Calu3 (cell line): ENCODE data around the gene GDI2. TPM values are rescaled to one million over a fixed set of nuclear protein-coding genes. Genes with fewer than 3 reads are reported as not detected.

Source experiments
- BruUV-seq: library from RNA; stranded (reverse); fragments of 400-500 nt; replicated peaks from 2 replicates; lab custom pipeline; 2021; lab: Mats Ljungman, UMichigan
- CTCF ChIA-PET: fragments of 300-600 bp; sonication (Branson Sonifier 250); formaldehyde crosslinking; loops from one replicate; lab custom pipeline; 2022; ENCODE audit warnings: antibody characterized with exemption; lab: Charles Lee
- DNase-seq: peaks from one replicate; pipeline ENCODE4 v3.0.0; 2022
- H3K27ac Mint-ChIP-seq: one replicate; pipeline ENCODE4 v1.8.0; 2022; ENCODE audit warnings: mixed read lengths; ENCODE audit not compliant: unreplicated experiment
- H3K27me3 Mint-ChIP-seq: one replicate; pipeline ENCODE4 v1.8.0; 2022; ENCODE audit warnings: mixed read lengths; ENCODE audit not compliant: unreplicated experiment
- H3K36me3 Mint-ChIP-seq: one replicate; pipeline ENCODE4 v1.8.0; 2022; ENCODE audit warnings: mild to moderate bottlenecking, moderate library complexity, mixed read lengths; ENCODE audit not compliant: insufficient read depth, unreplicated experiment
- H3K4me1 Mint-ChIP-seq: one replicate; pipeline ENCODE4 v1.8.0; 2022; ENCODE audit warnings: mild to moderate bottlenecking, low read depth, mixed read lengths; ENCODE audit not compliant: unreplicated experiment
- H3K4me3 Mint-ChIP-seq: one replicate; pipeline ENCODE4 v1.8.0; 2022; ENCODE audit warnings: mild to moderate bottlenecking, low read depth, moderate library complexity, mixed read lengths; ENCODE audit not compliant: unreplicated experiment
- H3K9me3 Mint-ChIP-seq: one replicate; pipeline ENCODE4 v1.8.0; 2022; ENCODE audit warnings: low read depth, mixed read lengths; ENCODE audit not compliant: unreplicated experiment
- intact Hi-C: fragments of 100-400 bp; cut with micrococcal nuclease; formaldehyde crosslinking; loops from one replicate; pipeline ENCODE4 v1.10.0; 2022; ENCODE audit not compliant: unreplicated experiment
- total RNA-seq: library from RNA; stranded (reverse); gene quantifications from 2 replicates; pipeline ENCODE4 v1.2.3, GENCODE V29; 2022
- TF ChIP-seq, protein P1 (sequence below): fragments of 200-600 bp; IDR thresholded peaks from one replicate; pipeline ENCODE4 v1.8.0; 2022; ENCODE audit warnings: antibody characterized with exemption; ENCODE audit not compliant: unreplicated experiment

Gene GDI2
- total RNA-seq, 1 experiment from 2014 or later: 215 TPM

DNA sequence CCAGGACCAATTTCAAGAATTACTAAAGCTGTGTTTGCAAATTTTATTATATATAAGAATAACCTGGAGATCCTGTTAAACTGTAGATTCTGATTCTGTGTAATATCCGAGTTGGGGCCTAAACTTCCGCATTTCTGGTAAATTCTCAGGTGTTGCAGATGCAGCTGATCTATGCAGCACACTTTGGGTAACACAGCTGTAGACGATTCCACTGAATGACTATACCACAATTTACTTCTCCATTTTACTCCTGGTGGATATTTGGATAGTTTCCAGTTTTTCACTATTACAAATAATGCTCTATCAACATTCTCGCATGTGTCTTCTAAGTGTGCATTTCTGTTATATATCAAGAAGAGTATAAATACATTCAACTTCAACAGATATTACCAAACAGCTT is 7.5 kb downstream of the GDI2 start:
- CTCF ChIA-PET: no interaction called here
- TF ChIP-seq, protein P1, sequence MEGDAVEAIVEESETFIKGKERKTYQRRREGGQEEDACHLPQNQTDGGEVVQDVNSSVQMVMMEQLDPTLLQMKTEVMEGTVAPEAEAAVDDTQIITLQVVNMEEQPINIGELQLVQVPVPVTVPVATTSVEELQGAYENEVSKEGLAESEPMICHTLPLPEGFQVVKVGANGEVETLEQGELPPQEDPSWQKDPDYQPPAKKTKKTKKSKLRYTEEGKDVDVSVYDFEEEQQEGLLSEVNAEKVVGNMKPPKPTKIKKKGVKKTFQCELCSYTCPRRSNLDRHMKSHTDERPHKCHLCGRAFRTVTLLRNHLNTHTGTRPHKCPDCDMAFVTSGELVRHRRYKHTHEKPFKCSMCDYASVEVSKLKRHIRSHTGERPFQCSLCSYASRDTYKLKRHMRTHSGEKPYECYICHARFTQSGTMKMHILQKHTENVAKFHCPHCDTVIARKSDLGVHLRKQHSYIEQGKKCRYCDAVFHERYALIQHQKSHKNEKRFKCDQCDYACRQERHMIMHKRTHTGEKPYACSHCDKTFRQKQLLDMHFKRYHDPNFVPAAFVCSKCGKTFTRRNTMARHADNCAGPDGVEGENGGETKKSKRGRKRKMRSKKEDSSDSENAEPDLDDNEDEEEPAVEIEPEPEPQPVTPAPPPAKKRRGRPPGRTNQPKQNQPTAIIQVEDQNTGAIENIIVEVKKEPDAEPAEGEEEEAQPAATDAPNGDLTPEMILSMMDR: no peak

DNA sequence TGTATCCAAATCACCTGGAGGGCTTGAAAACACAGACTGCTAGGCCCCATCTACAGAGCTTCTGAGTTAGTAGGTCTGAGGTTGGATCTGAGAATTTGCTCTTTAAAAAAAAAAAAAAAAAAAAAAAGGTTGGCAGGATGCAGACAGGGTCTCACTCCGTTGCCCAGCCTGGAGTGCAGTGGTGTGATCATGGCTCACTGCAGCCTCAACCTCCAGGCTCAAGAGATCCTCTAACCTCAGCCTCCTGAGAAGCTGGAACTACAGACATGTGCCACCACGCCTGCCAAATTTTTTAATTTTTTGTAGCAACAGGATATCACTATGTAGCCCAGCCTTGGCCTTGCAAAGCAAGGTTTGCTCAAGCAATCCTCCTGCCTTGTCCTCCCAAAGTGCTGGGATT is 8.0 kb downstream of the GDI2 start:
- no peaks in the 10 kb centered on the region for H3K27me3 Mint-ChIP-seq
- DNase-seq: no peak
- no peak overlapping the region for H3K4me3 Mint-ChIP-seq
- no peaks in the 10 kb centered on the region for H3K9me3 Mint-ChIP-seq
- peaks cover 22% of the 10 kb centered on the region for H3K4me1 Mint-ChIP-seq
- intact Hi-C loops: no loop called here
- peaks cover 29% of the 10 kb centered on the region for H3K36me3 Mint-ChIP-seq
- TF ChIP-seq, protein P1: no peak
- BruUV-seq: no TSS peak
- H3K27ac Mint-ChIP-seq: no peak overlapping the region
- CTCF ChIA-PET: no interaction called here

More for the DNA sequence above, 7.5 kb downstream of the GDI2 start:
- intact Hi-C loops: no loop called here
- Mint-ChIP-seq H3K9me3 (no peaks in the 10 kb centered on the region), H3K4me3 (no peak overlapping the region), H3K27me3 (no peaks in the 10 kb centered on the region), H3K27ac (no peak overlapping the region), H3K36me3 (peaks cover 29% of the 10 kb centered on the region), H3K4me1 (peaks cover 26% of the 10 kb centered on the region)
- no peak for DNase-seq
- BruUV-seq: no TSS peak

DNA sequence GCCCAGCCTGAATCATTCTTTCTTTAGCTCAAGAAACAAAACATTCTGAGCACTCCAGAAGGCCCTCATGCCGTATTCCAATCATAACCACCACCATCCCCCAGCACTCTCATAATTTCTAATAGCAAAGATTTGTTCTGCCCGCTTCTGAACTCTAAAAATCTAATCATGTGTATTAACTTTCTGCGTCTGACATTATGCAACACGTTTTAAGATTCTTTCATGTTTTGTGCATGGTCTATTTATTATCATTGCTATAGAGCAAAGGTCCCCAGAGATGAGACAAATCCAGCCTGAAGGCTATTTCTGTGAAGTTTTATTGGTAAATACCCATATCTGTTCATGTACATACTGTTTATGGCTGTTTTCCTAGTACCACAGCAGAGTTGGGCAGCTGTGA is 8.8 kb downstream of the GDI2 start:
- H3K27me3 Mint-ChIP-seq: no peaks in the 10 kb centered on the region
- no peak overlapping the region for H3K27ac Mint-ChIP-seq
- H3K4me1 Mint-ChIP-seq: peaks cover 13% of the 10 kb centered on the region
- intact Hi-C loops: no loop called here
- CTCF ChIA-PET: no interaction called here
- TF ChIP-seq, protein P1: no peak
- peaks cover 28% of the 10 kb centered on the region for H3K36me3 Mint-ChIP-seq
- no peak for DNase-seq
- no TSS peak for BruUV-seq
- H3K9me3 Mint-ChIP-seq: no peaks in the 10 kb centered on the region
- H3K4me3 Mint-ChIP-seq: no peak overlapping the region

DNA sequence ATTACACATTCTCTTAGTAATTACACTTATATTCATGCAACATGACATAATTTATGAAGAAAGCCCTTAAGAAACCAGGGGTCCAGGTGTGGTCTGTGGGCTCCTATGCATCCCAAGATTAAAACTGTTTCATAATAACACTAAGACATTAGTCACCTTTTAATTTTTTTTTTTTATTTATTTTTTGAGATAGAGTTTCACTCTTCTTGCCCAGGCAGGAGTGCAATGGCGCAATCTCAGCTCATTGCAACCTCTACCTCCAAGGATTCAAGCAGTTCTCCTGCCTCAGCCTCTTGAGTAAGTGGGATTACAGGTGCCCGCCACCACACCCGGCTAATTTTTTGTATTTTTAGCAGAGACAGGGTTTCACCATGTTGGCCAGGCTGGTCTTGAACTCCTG is 12.5 kb downstream of the GDI2 start:
- TF ChIP-seq, protein P1: no peak
- H3K4me1 Mint-ChIP-seq: no peaks in the 10 kb centered on the region
- H3K27me3 Mint-ChIP-seq: no peaks in the 10 kb centered on the region
- BruUV-seq: no TSS peak
- H3K27ac Mint-ChIP-seq: no peak overlapping the region
- peaks cover 30% of the 10 kb centered on the region for H3K36me3 Mint-ChIP-seq
- no peaks in the 10 kb centered on the region for H3K9me3 Mint-ChIP-seq
- H3K4me3 Mint-ChIP-seq: no peak overlapping the region
- DNase-seq: no peak
- CTCF ChIA-PET: no interaction called here
- intact Hi-C loops: no loop called here
